H9 (cell line): ENCODE results near the gene CSNK2B. TPM values are rescaled to one million over a fixed set of nuclear protein-coding genes. Genes with fewer than 3 reads are reported as not detected.
A peak's percentile ranks its signal among the peaks of the same experiment; 100 is the strongest.

Experiments
- DNase-seq: peaks from one replicate; pipeline ENCODE4 v3.0.0-alpha.2; 2017
- H2AFZ ChIP-seq: one replicate; pipeline ENCODE4 v1.6.1; 2013; ENCODE audit warnings: mild to moderate bottlenecking, low read length, control low read depth, moderate library complexity
- H2AK5ac ChIP-seq: 2 replicates; pipeline ENCODE4 v1.6.1; 2013; ENCODE audit warnings: low read length, control low read depth, mixed read lengths; ENCODE audit not compliant: insufficient read length
- H2BK120ac ChIP-seq: one replicate; pipeline ENCODE4 v1.6.1; 2013; ENCODE audit warnings: low read depth, mild to moderate bottlenecking, low read length, control low read depth, inconsistent platforms; ENCODE audit not compliant: poor library complexity, severe bottlenecking
- H2BK12ac ChIP-seq: 2 replicates; pipeline ENCODE4 v1.6.1; 2013; ENCODE audit warnings: low read length, control low read depth, mixed read lengths, low read depth; ENCODE audit not compliant: insufficient read length
- H2BK15ac ChIP-seq: 2 replicates; pipeline ENCODE4 v1.6.1; 2013; ENCODE audit warnings: low read depth, low read length, control low read depth
- H2BK20ac ChIP-seq: one replicate; pipeline ENCODE4 v1.6.1; 2013; ENCODE audit warnings: low read depth, mild to moderate bottlenecking, low read length, control low read depth, inconsistent platforms; ENCODE audit not compliant: poor library complexity, severe bottlenecking
- H2BK5ac ChIP-seq: 2 replicates; pipeline ENCODE4 v1.6.1; 2013; ENCODE audit warnings: low read length, control low read depth, mixed read lengths; ENCODE audit not compliant: insufficient read length
- H3K14ac ChIP-seq: 2 replicates; pipeline ENCODE4 v1.6.1; 2013; ENCODE audit warnings: low read length, control low read depth; ENCODE audit not compliant: insufficient read depth
- H3K18ac ChIP-seq: 2 replicates; pipeline ENCODE4 v1.6.1; 2013; ENCODE audit warnings: low read depth, mild to moderate bottlenecking, mixed read lengths, low read length, control low read depth; ENCODE audit not compliant: insufficient read length
- H3K23ac ChIP-seq: 2 replicates; pipeline ENCODE4 v1.6.1; 2013; ENCODE audit warnings: low read length, control low read depth, mixed read lengths, low read depth; ENCODE audit not compliant: insufficient read length
- H3K23me2 ChIP-seq: 2 replicates; pipeline ENCODE4 v1.6.1; 2013; ENCODE audit warnings: low read depth, mild to moderate bottlenecking, mixed read lengths, low read length, control low read depth; ENCODE audit not compliant: insufficient read length, poor library complexity, severe bottlenecking
- H3K27ac ChIP-seq: 2 replicates; pipeline ENCODE4 v1.5.1; 2013; ENCODE audit warnings: low read length, control low read depth, mixed read lengths, low read depth; ENCODE audit not compliant: insufficient read length
- H3K27me3 ChIP-seq: 2 replicates; pipeline ENCODE4 v1.6.1; 2013; ENCODE audit warnings: low read length, control low read depth, inconsistent platforms; ENCODE audit not compliant: insufficient read depth
- H3K4ac ChIP-seq: 2 replicates; pipeline ENCODE4 v1.6.1; 2013; ENCODE audit warnings: low read depth, mild to moderate bottlenecking, control low read depth, inconsistent platforms, low read length, moderate library complexity
- H3K4me1 ChIP-seq: 2 replicates; pipeline ENCODE4 v1.6.1; 2013; ENCODE audit warnings: low read length, control low read depth, inconsistent platforms; ENCODE audit not compliant: insufficient read depth
- H3K4me2 ChIP-seq: 2 replicates; pipeline ENCODE4 v1.6.1; 2013; ENCODE audit warnings: low read length, control low read depth, mixed read lengths; ENCODE audit not compliant: insufficient read length, insufficient read depth
- H3K56ac ChIP-seq: 2 replicates; pipeline ENCODE4 v1.6.1; 2013; ENCODE audit warnings: low read depth, mild to moderate bottlenecking, mixed read lengths, low read length, control low read depth; ENCODE audit not compliant: insufficient read length
- H3K79me1 ChIP-seq: 2 replicates; pipeline ENCODE4 v1.6.1; 2013; ENCODE audit warnings: low read depth, mild to moderate bottlenecking, moderate library complexity, low read length, control low read depth, inconsistent platforms; ENCODE audit not compliant: insufficient read depth, poor library complexity, severe bottlenecking
- H3K79me2 ChIP-seq: 2 replicates; pipeline ENCODE4 v1.6.1; 2013; ENCODE audit warnings: low read length, control low read depth, inconsistent platforms; ENCODE audit not compliant: insufficient read depth
- H3K9ac ChIP-seq: 2 replicates; pipeline ENCODE4 v1.6.1; 2013; ENCODE audit warnings: low read length, control low read depth, mixed read lengths; ENCODE audit not compliant: insufficient read length; ENCODE audit errors: extremely low read depth
- H3K9me3 ChIP-seq: one replicate; pipeline ENCODE4 v1.6.1; 2013; ENCODE audit warnings: low read depth, low read length, inconsistent platforms; ENCODE audit not compliant: control insufficient read depth
- H3T11ph ChIP-seq: one replicate; pipeline ENCODE4 v1.6.1; 2013; ENCODE audit warnings: mild to moderate bottlenecking, low read length, control low read depth, inconsistent platforms
- H4K20me1 ChIP-seq: one replicate; pipeline ENCODE4 v1.6.1; 2013; ENCODE audit not compliant: control insufficient read depth, insufficient read length, insufficient read depth
- H4K5ac ChIP-seq: 2 replicates; pipeline ENCODE4 v1.6.1; 2013; ENCODE audit warnings: low read depth, mild to moderate bottlenecking, mixed read lengths, low read length, control low read depth; ENCODE audit not compliant: insufficient read length
- H4K8ac ChIP-seq: replicated peaks from 2 replicates; pipeline ENCODE4 v1.6.1; 2013; ENCODE audit warnings: low read length, control low read depth, mixed read lengths, low read depth; ENCODE audit not compliant: insufficient read length
- H4K91ac ChIP-seq: 2 replicates; pipeline ENCODE4 v1.6.1; 2013; ENCODE audit warnings: low read depth, mild to moderate bottlenecking, moderate library complexity, mixed read lengths, low read length, control low read depth; ENCODE audit not compliant: insufficient read length
- H3K27ac Mint-ChIP-seq, 3 experiments: 2 replicates in 2 of 3; 3 replicates in 1 of 3; pipeline ENCODE4 v1.8.0; 2020 to 2021; ENCODE audit warnings: mixed read lengths in 3 of 3, mild to moderate bottlenecking in 1 of 3, moderate library complexity in 1 of 3
- H3K27me3 Mint-ChIP-seq: 2 replicates; pipeline ENCODE4 v1.8.0; 2021; ENCODE audit warnings: low read depth, mild to moderate bottlenecking, moderate library complexity, mixed read lengths
- H3K36me3 Mint-ChIP-seq, 3 experiments: 2 replicates in 2 of 3; 3 replicates in 1 of 3; pipeline ENCODE4 v1.8.0; 2020 to 2021; ENCODE audit warnings: low read depth in 3 of 3, mixed read lengths in 3 of 3; ENCODE audit not compliant: insufficient read depth in 1 of 3
- H3K4me1 Mint-ChIP-seq, 2 experiments: 2 replicates each; pipeline ENCODE4 v1.8.0; 2020; ENCODE audit warnings: mixed read lengths in 2 of 2
- H3K4me3 Mint-ChIP-seq, 2 experiments: 2 replicates in 1 of 2; 3 replicates in 1 of 2; pipeline ENCODE4 v1.8.0; 2020 to 2021; ENCODE audit warnings: mild to moderate bottlenecking in 2 of 2, mixed read lengths in 2 of 2, moderate library complexity in 1 of 2
- H3K9me3 Mint-ChIP-seq, 2 experiments: 2 replicates in 1 of 2; 3 replicates in 1 of 2; pipeline ENCODE4 v1.8.0; 2020; ENCODE audit warnings: mild to moderate bottlenecking in 2 of 2, mixed read lengths in 2 of 2, moderate library complexity in 1 of 2
- WGBS: extraction: QIAGEN DNeasy Blood & Tissue Kit; methylation state at CpG from one replicate; pipeline ENCODE4 v1.1.7; 2013; ENCODE audit warnings: missing lambda C conversion rate, low lambda C conversion rate, mixed read lengths; ENCODE audit not compliant: insufficient read length; ENCODE audit errors: extremely low coverage; 5-methylcytosine and 5-hydroxymethylcytosine counted together
- total RNA-seq: library from RNA; stranded (reverse); gene quantifications from 2 replicates; pipeline ENCODE4 v1.2.1, GENCODE V29; 2021
- TF ChIP-seq, protein P1 (sequence below): fragments of 200-600 bp; sonication (generic); conservative IDR thresholded peaks from 3 replicates; pipeline ENCODE4 v1.8.0; 2021; ENCODE audit warnings: antibody characterized with exemption, mild to moderate bottlenecking

CSNK2B gene
- total RNA-seq, 1 experiment from 2014 or later = 187 TPM

DNA sequence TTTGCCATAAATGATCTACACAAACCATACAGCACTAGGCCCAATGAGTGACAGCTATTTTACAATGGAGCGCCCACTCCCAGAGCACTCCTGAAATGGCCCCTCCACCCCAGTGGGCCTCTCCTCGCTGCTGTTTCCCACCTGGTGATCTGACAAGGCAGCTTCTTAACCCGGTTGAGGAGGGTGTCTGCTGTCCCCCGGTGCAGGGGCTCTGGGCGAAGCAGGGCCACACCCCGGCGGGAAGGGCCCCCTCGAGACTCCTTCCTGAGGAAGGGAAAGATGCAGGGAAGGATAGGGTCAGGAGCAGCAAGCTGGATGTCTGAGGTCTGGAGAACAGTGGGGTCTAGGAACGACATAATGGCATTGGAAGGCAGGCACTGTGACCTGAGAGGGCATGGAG is 27.0 kb downstream of the CSNK2B start:
- Histone ChIP-seq H2AFZ (no peak overlapping the region), H3K27me3 (no peaks in the 10 kb centered on the region), H2BK12ac (no peak overlapping the region), H4K20me1 (no peaks in the 10 kb centered on the region), H3K79me2 (no peaks in the 10 kb centered on the region), H2BK20ac (no peak overlapping the region), H2AK5ac (no peak overlapping the region), H3K79me1 (no peaks in the 10 kb centered on the region), H3K23ac (no peak overlapping the region), H4K5ac (no peak overlapping the region), H3T11ph (no peak overlapping the region), H4K91ac (no peak overlapping the region), H3K14ac (no peak overlapping the region), H3K9ac (no peak overlapping the region), H3K4ac (no peak overlapping the region), H3K4me2 (no peak overlapping the region), H4K8ac (no peak overlapping the region), H2BK120ac (no peak overlapping the region), H2BK15ac (no peak overlapping the region), H3K27ac (no peak overlapping the region), H3K18ac (no peak overlapping the region), H3K4me1 (no peaks in the 10 kb centered on the region), H3K23me2 (no peaks in the 10 kb centered on the region), H3K56ac (no peak overlapping the region), H2BK5ac (no peak overlapping the region), H3K9me3 (no peaks in the 10 kb centered on the region)
- TF ChIP-seq, protein P1, sequence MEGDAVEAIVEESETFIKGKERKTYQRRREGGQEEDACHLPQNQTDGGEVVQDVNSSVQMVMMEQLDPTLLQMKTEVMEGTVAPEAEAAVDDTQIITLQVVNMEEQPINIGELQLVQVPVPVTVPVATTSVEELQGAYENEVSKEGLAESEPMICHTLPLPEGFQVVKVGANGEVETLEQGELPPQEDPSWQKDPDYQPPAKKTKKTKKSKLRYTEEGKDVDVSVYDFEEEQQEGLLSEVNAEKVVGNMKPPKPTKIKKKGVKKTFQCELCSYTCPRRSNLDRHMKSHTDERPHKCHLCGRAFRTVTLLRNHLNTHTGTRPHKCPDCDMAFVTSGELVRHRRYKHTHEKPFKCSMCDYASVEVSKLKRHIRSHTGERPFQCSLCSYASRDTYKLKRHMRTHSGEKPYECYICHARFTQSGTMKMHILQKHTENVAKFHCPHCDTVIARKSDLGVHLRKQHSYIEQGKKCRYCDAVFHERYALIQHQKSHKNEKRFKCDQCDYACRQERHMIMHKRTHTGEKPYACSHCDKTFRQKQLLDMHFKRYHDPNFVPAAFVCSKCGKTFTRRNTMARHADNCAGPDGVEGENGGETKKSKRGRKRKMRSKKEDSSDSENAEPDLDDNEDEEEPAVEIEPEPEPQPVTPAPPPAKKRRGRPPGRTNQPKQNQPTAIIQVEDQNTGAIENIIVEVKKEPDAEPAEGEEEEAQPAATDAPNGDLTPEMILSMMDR = no peak
- Mint-ChIP-seq H3K36me3 (peaks cover 9 to 60% (median 40%) of the 10 kb centered on the region in 3 experiments; a peak in 6 of 7 replicates), H3K27ac (0 out of 7 replicates have a peak overlapping the region, but pooled peaks of 1 of the 3 experiments have one; percentile 6), H3K4me3 (no peak overlapping the region), H3K9me3 (no peaks in the 10 kb centered on the region), H3K4me1 (peaks cover 3 to 8% of the 10 kb centered on the region in 2 experiments; a peak in 3 of 4 replicates), H3K27me3 (no peaks in the 10 kb centered on the region)
- WGBS = no CpG with 5 or more reads among the region's 9 CpGs
- DNase-seq = no peak
